MCF 10A (cell line): ENCODE results near the gene BACH1. TPM values are rescaled to one million over a fixed set of nuclear protein-coding genes. Genes with fewer than 3 reads are reported as not detected.

Experiments used
- BruUV-seq: library from RNA; stranded (reverse); fragments of 400-500 nt; replicated peaks from 2 replicates; lab custom pipeline; 2021; lab: Mats Ljungman, UMichigan
- CTCF ChIA-PET: fragments of 300-600 bp; sonication (Branson Sonifier 250); formaldehyde crosslinking; extraction: SDS; loops from one replicate; lab custom pipeline; 2021; ENCODE audit warnings: antibody characterized with exemption, inconsistent platforms; lab: Yijun Ruan, JAX
- POLR2A ChIA-PET: fragments of 300-600, 350-650 bp; sonication (Branson Sonifier 250); formaldehyde crosslinking; extraction: SDS; loops from one replicate; lab custom pipeline; 2020; ENCODE audit warnings: antibody characterized with exemption, inconsistent platforms; lab: Yijun Ruan, JAX
- DNase-seq: peaks from one replicate; pipeline ENCODE4 v3.0.0-alpha.2; 2018; ENCODE audit not compliant: unreplicated experiment
- H3K27ac Mint-ChIP-seq: one replicate; pipeline ENCODE4 v1.8.0; 2022; ENCODE audit warnings: mild to moderate bottlenecking, low read depth, mixed read lengths; ENCODE audit not compliant: unreplicated experiment
- H3K27me3 Mint-ChIP-seq: one replicate; pipeline ENCODE4 v1.8.0; 2022; ENCODE audit warnings: mixed read lengths; ENCODE audit not compliant: insufficient read depth, unreplicated experiment
- H3K36me3 Mint-ChIP-seq: one replicate; pipeline ENCODE4 v1.8.0; 2022; ENCODE audit warnings: mild to moderate bottlenecking, moderate library complexity, mixed read lengths; ENCODE audit not compliant: insufficient read depth, unreplicated experiment
- H3K4me1 Mint-ChIP-seq: one replicate; pipeline ENCODE4 v1.8.0; 2022; ENCODE audit warnings: mixed read lengths; ENCODE audit not compliant: insufficient read depth, unreplicated experiment
- H3K4me3 Mint-ChIP-seq: one replicate; pipeline ENCODE4 v1.8.0; 2022; ENCODE audit warnings: mild to moderate bottlenecking, moderate library complexity, mixed read lengths; ENCODE audit not compliant: unreplicated experiment
- H3K9me3 Mint-ChIP-seq: one replicate; pipeline ENCODE4 v1.8.0; 2022; ENCODE audit warnings: mixed read lengths; ENCODE audit not compliant: unreplicated experiment
- intact Hi-C: fragments of 100-400 bp; cut with micrococcal nuclease; formaldehyde crosslinking; loops from 2 replicates; pipeline ENCODE4 v1.14.1; 2022
- total RNA-seq: library from RNA; stranded (reverse); gene quantifications from 2 replicates; pipeline ENCODE4 v1.2.3, GENCODE V29; 2022
- TF ChIP-seq, protein P1 (sequence below): fragments of 200-600 bp; IDR thresholded peaks from one replicate; pipeline ENCODE4 v1.8.0; 2022; ENCODE audit warnings: antibody characterized with exemption, mild to moderate bottlenecking; ENCODE audit not compliant: unreplicated experiment

BACH1 gene
- total RNA-seq, 1 experiment from 2014 or later = 69.3 TPM

DNA sequence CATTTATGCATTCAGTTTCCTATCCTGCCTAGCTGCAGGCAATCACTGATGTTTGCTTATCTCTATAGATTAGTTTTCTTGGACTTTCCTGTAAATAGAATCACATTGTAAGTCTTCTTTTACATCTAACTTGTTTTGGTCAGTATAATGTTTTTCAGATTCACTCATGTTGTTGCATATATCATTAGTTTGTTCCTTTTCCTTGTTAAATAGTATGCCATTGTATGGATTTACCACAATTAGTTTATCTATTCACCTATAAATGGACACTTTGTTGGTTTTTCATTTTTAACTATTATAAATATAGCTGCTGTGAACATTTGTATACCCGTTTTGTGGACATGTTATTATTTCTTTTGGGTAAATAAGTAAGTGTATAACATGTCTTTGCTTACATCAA lies 44.2 kb upstream of the BACH1 start:
- Mint-ChIP-seq H3K36me3 (no peaks in the 10 kb centered on the region), H3K4me3 (no peak overlapping the region), H3K27me3 (no peaks in the 10 kb centered on the region), H3K27ac (no peak overlapping the region), H3K4me1 (peaks cover 23% of the 10 kb centered on the region), H3K9me3 (peaks cover 7% of the 10 kb centered on the region)
- TF ChIP-seq, protein P1, sequence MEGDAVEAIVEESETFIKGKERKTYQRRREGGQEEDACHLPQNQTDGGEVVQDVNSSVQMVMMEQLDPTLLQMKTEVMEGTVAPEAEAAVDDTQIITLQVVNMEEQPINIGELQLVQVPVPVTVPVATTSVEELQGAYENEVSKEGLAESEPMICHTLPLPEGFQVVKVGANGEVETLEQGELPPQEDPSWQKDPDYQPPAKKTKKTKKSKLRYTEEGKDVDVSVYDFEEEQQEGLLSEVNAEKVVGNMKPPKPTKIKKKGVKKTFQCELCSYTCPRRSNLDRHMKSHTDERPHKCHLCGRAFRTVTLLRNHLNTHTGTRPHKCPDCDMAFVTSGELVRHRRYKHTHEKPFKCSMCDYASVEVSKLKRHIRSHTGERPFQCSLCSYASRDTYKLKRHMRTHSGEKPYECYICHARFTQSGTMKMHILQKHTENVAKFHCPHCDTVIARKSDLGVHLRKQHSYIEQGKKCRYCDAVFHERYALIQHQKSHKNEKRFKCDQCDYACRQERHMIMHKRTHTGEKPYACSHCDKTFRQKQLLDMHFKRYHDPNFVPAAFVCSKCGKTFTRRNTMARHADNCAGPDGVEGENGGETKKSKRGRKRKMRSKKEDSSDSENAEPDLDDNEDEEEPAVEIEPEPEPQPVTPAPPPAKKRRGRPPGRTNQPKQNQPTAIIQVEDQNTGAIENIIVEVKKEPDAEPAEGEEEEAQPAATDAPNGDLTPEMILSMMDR = no peak
- POLR2A ChIA-PET = interaction anchor here (0.6 to 10.0 kb wide), 5 partner anchors 21 to 86 kb away, joined by 3 to 115 read pairs (median 3); no protein-coding TSS in a partner anchor
- no peak for DNase-seq
- CTCF ChIA-PET = no interaction called here
- no TSS peak for BruUV-seq
- intact Hi-C loops = no loop called here

GRCh38 chr21:29256126-29256910 lies 42.4 kb upstream of the BACH1 start:
- peaks cover 37% of the 10 kb centered on the region for H3K4me1 Mint-ChIP-seq
- intact Hi-C loops = no loop called here
- no peaks in the 10 kb centered on the region for H3K27me3 Mint-ChIP-seq
- TF ChIP-seq, protein P1 = no peak
- no TSS peak for BruUV-seq
- H3K27ac Mint-ChIP-seq = peak overlapping the region; percentile 77
- DNase-seq = peak; percentile 38
- peaks cover 7% of the 10 kb centered on the region for H3K9me3 Mint-ChIP-seq
- H3K36me3 Mint-ChIP-seq = no peaks in the 10 kb centered on the region
- ChIA-PET POLR2A (interaction anchor here (0.7 to 10.3 kb wide), 13 partner anchors 9 to 692 kb away, joined by 3 to 256 read pairs (median 4); partner anchors contain the start of gene BACH1), CTCF (interaction anchor here (0.8 to 1.9 kb wide), 7 partner anchors 8 to 166 kb away, joined by 3 to 9 read pairs (median 4); no protein-coding TSS in a partner anchor)
- H3K4me3 Mint-ChIP-seq = no peak overlapping the region

DNA sequence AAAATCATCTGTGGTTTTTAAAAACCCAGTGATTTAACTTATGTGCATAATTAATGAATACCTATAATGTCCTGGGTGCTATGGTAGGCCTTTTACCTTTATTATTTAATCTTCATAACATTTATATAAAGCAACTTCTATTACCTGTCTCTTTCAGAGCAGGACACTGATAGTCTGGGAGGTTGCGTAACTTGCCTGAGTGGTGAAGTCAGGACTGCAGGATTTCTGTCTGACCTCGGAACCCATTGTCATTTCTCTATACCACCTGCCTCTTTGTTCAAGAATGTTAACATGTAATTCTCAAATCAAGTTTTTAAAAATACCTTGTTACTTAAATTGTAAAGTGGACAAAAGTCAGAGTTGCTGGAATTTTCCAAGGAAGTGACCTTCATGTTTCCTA lies 41.0 kb upstream of the BACH1 start:
- CTCF ChIA-PET = interaction anchor here (1.1 to 1.9 kb wide), 2 partner anchors 32 to 42 kb away, joined by 4 to 9 read pairs; no protein-coding TSS in a partner anchor
- POLR2A ChIA-PET = interaction anchor here (0.7 to 10.3 kb wide), 12 partner anchors 10 to 183 kb away, joined by 3 to 256 read pairs (median 12); partner anchors contain the start of gene BACH1
- peaks cover 51% of the 10 kb centered on the region for H3K4me1 Mint-ChIP-seq
- peaks cover 7% of the 10 kb centered on the region for H3K9me3 Mint-ChIP-seq
- no peak overlapping the region for H3K4me3 Mint-ChIP-seq
- peak overlapping the region; percentile 95 for H3K27ac Mint-ChIP-seq
- peak; percentile 73 for DNase-seq
- H3K36me3 Mint-ChIP-seq = no peaks in the 10 kb centered on the region
- BruUV-seq = no TSS peak
- no peaks in the 10 kb centered on the region for H3K27me3 Mint-ChIP-seq
- intact Hi-C loops = loop anchor here (2.0 kb wide), 2 partner anchors 25 to 41 kb away; partner anchors contain the start of gene BACH1
- TF ChIP-seq, protein P1 = no peak
